Heart left ventricle (tissue), 13 donors: ENCODE data around the gene ESR2.

Experiments used
- CTCF ChIP-seq, 12 donors: fragments of 200-600 bp; sonication (generic) in 4 of 12; IDR thresholded peaks; one replicate each; pipeline versions ENCODE4 v1.5.0 to v1.8.0; 2018 to 2022; ENCODE audit warnings: antibody characterized with exemption in 12 of 12, mild to moderate bottlenecking in 5 of 12
- POLR2A ChIP-seq, 2 donors: fragments of 450-650 bp; IDR thresholded peaks; one replicate each; pipeline ENCODE4 v1.6.1; 2017; ENCODE audit warnings: antibody characterized with exemption in 2 of 2, mild to moderate bottlenecking in 2 of 2, moderate library complexity in 2 of 2
- donor health status: ischemic (EF 13 %, LVEDD 7.1; RV severe dilation, severe dysfunction).
- donor health status: DM: no; HTN: yes; CAD: no.
- donor health status: DM: no; HTN: no; CAD: no.
- donor health status: ischemic (EF 25% LVEDD 6.9; RV normal size, moderate dysfunction).
- donor health status: ischemic (EF 25% LVEDD 5.7; RV mildly dilated, moderate dysfunction).
- donor health status: ischemic (EF 35%, LVEDD 5.7; RV mildly dilated, moderate dysfunction).
- donor health status: nonischemic (EF 11% LVEDD 7.7; RV severe dilation, severe dysfunction).
- donor health status: DM: yes; HTN: yes; CAD: no.
- donor health status: PGD.
- donor health status: ischemic (EF 29% LVEDD 5.4; RV normal size, mild dysfunction).
- donor health status: nonischemic (EF 23%, LVEDD 6.1; RV moderate dilation, normal function).

GRCh38 chr14:64279704-64280668 is 14.2 kb downstream of the ESR2 start:
- no peak for TF ChIP-seq CTCF (IDR thresholded peaks at IDR 0.05)
- TF ChIP-seq POLR2A (IDR thresholded peaks at IDR 0.05), result no peak
